GM19455 (cell line): Measurements from ENCODE around the gene KCNQ5.
"Not testable (repeated sequence)": the region's sequence is repeated elsewhere in the genome, so short reads cannot be mapped to it uniquely, and the experiment has no call there.

Experiments used
- ATAC-seq: cut with Tn5 transposase; IDR thresholded peaks from one replicate; pipeline ENCODE4 v1.9.1; 2021; ENCODE audit not compliant: unreplicated experiment

KCNQ5 gene

GRCh38 chr6:73231986-73232391 is 610.1 kb downstream of the KCNQ5 start:
- no peak for ATAC-seq

GRCh38 chr6:73233048-73233447 is 611.2 kb downstream of the KCNQ5 start:
- ATAC-seq: no peak

- not testable (repeated sequence) for ATAC-seq
Observed at GRCh38 chr6:73233971-73234370, 612.1 kb downstream of the KCNQ5 start.

- no peak for ATAC-seq
Observed at GRCh38 chr6:73234733-73235132, 612.9 kb downstream of the KCNQ5 start.

GRCh38 chr6:73236144-73236750 is 614.4 kb downstream of the KCNQ5 start:
- ATAC-seq: no peak

- no peak for ATAC-seq
Observed at GRCh38 chr6:73240730-73241129, 618.9 kb downstream of the KCNQ5 start.

- ATAC-seq: no peak
Observed at GRCh38 chr6:73242001-73242400, 620.1 kb downstream of the KCNQ5 start.
